ENCODE measurements around the gene NR5A2.

Gene NR5A2

DNA sequence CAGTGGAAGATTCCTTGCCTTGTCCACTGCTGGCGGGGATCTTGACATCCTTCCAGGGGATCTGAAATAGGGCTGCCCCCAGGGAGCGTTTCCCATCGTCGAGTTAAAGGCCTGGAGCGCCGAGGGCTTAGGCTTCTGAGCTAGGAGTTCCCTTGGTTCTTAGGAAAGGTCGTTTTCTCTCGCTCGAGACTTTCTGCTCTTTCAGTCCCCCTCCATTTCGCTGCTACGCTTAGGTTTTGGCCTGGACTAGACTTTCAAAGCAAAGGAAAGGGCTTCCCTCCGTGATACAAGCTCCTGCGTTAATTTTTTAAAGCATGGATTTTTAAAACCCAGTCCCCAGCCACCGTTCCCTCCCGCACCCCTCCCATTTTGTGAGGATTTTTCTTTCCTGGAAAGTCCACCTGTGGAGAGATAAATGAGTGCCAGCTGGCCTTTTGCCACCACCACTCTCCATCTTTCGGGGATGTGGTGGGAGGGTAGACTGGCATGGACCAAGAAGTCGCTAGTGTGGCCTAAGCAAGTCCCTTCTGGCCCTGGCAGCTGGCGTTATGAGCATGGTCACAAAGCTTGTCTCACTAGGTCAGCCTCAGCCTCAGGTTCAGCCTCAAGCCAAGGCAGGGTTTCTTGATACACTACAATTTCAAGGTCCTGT is 9.2 kb downstream of the NR5A2 start:
- no peak for DNase-seq

DNA sequence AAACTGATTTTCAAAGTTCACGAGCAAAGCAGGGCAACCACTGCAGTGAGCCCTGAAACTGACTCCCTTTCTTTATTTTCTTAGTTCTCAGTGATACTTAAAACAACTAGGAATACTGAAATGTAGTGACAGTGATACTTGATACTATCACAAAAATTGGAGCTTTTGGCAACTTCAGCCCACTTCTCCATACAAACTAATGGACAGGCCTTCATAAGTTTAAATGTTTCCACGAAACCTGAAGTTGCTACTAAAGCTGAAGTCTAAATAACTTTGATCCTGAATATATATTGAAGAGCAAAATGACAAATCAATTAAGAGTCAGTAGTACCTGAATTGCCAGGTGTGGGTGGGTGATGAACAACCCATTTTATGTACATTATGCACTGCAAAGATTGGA is 10.0 kb downstream of the NR5A2 start:
- DNase-seq, result no peak

DNA sequence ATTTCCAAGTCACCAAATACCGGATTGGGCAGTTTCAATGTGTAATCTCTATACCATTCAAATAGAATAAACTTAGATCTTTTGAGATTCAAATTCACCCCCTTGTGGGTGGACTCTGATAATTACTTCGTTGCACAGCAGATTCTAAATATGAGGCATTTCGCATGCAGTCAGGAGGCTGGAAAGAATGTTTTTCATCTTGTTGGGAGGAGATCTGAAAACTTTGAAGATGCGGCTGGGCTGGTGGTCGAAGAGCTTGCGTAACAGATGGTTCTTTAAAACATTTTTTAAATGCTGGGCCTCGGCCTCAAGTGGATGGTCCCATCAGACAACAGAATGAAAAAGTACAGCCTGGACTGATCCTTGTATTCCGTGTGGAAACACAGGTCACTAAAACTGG is 10.4 kb downstream of the NR5A2 start:
- DNase-seq, result no peak

DNA sequence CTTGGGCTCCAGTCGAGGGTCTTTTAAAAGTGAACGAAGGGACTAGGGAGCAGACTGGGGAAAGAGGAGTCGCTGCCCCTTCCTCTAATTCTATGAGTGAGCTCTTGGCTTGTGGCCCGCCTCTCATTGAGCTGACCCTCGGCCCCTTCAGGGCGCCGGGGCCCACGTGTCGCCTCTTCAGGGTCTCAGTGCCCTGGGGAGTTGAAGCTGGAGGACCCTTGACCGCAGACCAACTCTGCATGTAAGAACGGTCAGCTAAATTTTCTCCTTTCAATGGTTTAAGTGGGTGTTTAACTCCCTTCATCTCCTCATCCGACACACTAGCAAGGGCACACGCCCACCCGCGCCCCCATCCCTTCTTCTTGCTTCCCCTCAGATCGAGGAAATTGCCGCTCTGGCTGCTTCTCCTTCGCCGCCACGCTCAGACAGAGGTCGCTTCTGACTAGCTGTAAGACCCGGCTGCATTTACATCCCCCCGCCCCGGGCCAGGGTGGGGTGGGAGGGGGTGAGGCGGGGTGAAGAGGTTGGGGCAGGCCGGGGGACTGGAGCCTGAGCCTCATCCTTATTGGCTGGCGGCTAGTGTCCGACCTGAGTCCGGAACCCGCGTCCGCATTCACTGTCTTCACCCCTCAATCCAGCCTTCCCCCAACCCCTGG is 10.9 kb downstream of the NR5A2 start:
- DNase-seq, result no peak

DNA sequence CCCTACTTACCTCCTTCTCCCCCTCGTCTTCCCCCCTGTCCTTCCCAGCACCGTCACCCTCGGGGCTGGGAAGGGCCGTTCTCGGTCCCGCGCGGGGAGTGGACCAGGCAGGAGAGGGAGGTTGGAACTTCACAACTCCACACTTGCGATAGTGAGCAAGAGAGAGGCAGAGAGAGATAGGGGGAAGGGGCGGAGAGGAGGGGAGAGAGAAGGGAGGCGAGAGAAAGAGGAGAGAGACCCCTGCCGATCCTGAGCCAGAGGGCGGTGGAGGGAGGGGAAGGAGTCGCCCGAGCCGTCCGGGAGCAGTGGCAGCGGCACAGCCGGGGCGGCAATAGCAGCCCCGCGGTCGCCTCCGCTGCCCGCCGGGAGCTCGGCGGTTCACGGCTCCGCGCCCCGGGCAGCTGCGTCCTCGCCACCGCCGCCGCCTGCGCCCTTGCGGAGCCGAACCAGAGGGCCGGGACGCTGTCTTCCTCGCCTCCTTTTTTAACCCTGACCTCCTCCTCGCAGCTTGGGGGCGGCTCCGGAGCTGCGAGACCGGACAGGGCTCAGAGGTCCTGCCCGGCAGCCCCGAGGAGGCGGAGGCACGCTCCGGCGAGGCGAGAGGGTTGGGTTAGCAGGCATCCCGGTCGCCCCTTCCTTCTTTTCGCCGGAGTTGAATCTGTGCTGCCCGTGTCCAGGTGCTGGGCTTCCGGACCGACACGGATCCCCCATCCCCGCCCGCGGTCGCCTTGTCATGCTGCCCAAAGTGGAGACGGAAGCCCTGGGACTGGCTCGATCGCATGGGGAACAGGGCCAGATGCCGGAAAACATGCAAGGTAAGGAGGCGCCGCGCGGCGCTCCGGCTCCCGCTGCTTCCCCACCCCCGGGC is 11.7 kb downstream of the NR5A2 start:
- DNase-seq, result peak; percentile 72

DNA sequence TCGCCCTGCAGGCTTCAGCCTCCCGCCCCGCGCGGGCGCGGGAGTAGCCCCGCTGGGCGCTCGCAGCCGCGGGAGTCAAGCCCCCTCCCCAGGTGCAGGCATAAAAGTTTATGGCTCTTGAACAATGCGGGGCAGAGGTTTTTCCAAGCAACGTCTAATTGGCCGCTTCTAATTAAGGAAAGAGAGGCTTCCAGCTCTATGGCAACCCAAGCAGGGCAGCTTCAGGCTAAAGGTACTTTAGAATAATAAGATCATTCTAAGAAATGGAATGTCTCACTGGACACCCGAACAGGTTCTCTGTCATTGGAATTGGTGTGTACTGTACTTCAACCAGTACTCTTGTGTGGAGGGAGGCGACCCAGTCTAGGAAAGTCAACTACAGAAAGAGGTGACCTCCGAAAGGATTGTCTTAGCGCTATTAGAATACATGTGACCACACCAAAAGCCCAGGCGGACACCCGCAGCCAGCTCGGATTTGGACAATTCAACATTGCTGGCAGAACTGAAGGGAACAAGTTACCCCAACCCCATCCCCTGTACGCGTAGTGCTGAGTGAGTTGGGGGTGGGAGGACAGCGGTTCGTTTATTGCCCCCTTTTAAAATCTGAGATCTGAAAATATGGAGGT is 12.5 kb downstream of the NR5A2 start:
- peak; percentile 58 for DNase-seq

DNA sequence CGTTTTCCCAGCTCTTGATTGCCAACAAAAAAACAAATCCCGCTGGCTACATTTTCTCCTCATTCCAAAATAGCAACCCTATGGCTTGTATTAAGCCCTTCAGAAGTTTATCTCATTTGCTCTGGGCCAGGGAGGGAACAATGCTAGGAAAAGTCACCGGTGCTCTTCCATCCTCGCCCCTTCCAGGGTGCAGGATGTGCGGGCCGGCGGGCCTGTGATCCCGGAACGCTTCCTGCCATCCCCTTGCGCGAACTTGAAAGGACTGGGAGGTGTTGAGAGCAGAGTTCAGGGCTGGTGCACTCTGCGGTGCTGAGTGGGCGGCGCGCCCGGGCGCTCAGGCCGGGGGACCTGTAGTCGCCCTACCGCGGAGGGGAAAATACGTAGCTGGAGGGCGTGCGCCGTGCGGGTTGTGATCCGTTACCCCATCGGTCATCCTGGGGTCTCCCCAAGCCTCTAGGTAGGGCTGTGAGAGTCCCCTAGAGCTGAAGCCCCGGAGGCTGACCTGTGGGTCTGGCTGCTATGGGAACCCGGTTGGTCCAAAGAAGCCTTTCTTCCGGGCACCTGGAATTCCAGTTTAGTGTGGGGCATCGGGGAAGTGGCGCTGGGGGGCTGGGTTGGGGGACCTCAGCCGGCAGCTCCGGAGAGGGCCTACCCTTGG is 13.1 kb downstream of the NR5A2 start:
- peak; percentile 63 for DNase-seq

DNA sequence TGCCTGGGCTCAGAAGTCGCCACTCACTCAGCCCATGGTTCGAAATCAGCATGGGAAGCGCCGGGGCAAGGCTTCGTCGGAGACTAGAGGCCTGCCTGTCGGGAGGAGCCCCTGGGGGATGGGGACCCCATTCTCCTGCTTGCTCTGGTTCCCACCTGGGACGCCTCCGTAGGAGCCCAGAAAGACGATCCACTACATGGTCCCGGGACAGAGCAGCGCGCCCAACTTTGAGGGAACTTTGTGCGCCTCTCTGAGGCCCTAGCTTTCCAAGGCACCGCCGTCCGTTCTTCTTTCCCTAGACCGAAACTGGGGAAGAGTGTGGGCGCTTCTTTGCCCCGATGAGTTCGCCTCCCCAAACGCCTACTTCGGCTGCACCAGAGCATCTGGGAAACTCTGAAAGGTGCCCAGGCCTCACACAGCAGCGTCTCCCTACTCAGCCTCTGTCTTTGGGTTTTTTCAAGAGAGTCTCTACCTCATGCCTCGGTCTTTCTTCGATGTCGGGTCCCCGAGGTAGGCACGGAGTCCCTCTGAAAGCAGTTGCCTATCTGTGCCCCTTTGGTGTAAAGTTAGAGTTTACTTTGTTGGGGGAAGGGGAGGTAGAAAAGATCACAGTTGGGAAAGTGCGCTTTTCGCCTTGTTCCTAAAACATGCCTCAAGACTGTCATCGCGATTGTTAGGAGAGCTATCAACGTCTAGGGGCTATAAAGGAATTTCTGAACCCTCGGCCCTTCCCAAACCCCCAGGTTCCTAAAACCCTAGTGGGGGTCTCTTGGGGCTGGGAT is 14.0 kb downstream of the NR5A2 start:
- no peak for DNase-seq

DNA sequence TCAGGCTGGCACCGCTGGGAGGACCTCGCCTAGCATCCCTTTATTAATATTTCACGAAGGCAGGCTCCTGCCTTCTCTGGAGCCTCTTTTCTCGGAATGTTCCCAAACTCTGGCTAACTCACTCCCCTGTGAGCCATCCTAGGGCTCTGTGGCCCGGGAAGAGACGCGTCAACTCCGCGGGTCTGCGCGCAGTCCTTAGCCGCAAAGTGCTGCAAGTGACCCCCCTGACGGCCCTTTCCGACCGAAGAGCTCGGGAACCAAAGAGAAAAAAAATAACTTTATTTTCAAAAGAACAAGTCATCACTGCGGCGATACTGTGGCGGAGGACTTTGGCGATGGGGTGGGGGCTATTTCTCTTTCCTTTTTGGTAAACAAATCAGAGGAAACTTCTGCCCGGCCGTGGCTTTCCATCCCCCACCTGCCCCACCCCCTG is 14.6 kb downstream of the NR5A2 start:
- DNase-seq, result no peak

DNA sequence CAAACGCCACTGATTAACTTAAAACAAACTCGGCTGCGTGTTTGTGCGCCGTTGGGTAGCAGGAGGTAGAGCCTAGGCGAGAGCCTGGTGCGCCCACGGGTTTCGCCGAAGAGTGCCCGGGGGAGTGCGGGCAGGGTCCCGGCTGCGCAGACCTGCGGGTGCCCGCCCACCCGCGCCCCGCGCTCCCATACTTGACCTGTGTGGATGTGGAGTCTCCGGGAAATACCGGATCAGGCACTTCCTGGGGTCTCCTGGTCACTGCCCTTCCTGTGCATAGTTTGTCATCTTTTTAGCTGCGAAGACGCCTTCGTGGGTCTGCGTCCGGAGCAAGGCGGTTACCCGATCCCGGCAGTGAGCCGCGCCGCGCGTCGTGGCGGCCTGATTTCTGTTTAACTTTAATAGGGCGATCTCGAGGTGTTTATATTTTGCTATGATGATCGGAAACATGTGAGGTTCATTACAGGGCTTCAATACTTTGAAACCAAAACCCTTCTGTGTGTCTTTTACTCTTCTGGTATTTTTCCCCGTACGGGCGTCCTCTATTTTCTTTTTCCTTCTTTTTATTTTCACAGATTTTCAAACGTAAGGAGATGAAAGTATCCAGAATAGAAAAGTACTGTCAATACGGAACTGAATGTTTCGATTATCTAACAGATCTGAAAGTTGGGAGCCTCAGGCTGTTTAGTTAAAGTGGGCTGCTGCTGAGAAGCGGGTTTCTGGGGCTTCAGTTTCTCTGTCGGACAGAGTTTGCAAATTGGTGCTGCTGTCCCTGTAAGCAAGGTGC is 15.2 kb downstream of the NR5A2 start:
- DNase-seq, result no peak

DNA sequence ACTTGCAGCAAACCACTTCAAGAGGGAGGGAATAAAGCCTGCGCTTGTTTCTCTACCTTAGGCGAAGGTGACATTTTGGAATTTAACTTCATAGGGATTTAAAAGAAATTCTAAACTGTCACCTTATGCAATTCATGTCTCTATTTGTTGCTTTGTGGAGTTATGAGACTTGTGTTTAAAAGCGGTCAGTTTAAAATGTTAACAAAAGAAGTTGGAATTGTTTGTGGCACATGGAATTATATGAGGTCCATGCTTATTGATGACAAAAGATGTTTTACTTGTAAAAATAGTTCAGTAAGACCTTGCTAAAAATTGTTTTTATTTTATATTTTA is 15.8 kb downstream of the NR5A2 start:
- no peak for DNase-seq

DNA sequence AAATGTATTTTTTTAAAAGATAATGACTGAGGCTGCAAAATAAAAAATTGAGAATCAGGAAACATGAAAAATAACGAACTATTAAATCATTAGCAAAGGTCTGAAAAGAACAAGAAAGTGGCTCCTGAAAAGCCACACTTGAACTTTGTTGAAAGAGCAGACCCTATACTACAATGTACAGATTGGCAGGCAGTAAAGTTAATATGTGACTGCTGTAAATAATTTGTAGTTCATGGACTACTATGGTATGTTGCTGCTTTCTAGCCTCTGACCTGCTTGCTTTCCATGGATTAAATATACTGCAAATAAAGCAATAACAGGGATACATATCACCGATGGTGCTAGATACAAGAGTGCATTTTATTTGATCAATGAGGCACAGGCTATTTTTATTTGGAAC is 18.6 kb downstream of the NR5A2 start:
- DNase-seq, result no peak

DNA sequence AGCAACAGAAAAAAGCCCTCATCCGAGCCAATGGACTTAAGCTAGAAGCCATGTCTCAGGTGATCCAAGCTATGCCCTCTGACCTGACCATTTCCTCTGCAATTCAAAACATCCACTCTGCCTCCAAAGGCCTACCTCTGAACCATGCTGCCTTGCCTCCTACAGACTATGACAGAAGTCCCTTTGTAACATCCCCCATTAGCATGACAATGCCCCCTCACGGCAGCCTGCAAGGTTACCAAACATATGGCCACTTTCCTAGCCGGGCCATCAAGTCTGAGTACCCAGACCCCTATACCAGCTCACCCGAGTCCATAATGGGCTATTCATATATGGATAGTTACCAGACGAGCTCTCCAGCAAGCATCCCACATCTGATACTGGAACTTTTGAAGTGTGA is 20.7 kb downstream of the NR5A2 start:
- DNase-seq, result no peak

DNA sequence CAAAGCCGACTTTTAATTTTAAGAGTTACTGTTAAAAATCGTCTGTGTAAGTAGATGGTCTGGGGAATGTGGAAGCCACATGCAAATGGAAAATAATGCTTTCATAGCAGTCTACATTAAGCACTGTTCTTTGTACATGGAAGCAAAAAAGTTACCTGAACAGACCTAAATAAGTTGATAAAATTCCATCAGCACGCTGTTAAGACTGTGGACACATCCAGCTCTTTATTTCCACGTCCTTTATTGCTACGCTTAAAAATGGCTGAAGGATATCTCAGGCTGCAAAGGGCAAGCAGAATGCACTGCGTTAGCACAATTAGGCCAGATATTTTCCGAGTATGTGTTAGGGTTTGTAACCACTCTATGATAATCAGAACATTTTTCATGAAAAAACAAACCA is 22.3 kb downstream of the NR5A2 start:
- DNase-seq, result no peak

DNA sequence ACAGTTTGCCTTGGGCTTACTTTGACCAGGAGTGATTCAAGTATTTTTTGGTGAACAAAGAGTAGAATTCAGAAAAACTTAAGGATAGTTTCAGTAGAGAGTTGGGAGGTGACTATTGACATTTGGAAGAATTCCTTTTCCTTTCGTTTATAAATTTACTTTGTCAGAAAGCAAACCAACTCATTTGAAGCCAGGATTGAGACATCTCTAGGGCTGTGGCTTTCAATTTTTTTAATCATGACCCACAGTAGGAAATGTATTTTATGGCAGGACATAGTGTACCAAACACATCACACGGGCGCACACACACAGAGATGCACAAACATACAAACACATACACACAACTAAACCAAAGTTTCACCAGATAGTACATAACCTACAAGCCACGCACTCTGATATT is 24.1 kb downstream of the NR5A2 start:
- DNase-seq, result no peak

DNA sequence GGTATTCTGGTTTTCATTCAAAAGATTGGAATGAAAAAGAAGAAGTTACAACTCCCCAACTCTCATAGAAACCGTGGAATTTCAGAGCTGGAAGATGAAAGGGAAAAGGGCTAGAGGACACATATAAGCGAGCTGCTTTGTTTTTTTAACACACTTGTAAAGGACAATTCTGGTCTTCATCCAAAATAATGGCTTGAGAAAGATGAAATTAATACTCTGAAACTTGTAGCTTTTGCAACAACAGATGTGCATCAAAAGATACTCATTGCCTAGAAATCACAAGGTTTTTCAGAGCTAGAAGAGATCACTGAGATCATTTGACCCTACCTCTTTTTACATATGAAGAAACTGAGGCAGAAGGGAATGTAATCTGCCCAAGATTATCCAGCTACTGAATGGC is 25.6 kb downstream of the NR5A2 start:
- DNase-seq, result no peak

DNA sequence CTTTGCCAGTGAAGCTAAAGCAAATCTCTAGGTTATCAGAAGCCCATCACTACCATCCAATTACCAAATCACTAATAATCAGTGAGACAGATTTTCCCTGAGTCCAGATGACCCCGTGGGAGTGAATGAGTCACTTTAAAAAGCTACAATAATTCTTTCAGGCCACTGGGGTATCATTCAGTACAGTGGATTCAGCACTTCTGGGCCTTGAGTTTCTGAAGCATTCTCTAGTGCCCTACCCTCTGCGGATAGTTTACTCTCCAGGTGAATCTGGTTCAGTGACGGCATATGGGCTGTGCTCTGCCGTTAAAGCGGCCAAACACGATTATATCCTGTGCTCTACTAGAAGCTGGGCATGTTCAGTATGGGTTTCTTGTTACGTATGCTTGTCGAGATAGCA is 26.1 kb downstream of the NR5A2 start:
- DNase-seq, result no peak

DNA sequence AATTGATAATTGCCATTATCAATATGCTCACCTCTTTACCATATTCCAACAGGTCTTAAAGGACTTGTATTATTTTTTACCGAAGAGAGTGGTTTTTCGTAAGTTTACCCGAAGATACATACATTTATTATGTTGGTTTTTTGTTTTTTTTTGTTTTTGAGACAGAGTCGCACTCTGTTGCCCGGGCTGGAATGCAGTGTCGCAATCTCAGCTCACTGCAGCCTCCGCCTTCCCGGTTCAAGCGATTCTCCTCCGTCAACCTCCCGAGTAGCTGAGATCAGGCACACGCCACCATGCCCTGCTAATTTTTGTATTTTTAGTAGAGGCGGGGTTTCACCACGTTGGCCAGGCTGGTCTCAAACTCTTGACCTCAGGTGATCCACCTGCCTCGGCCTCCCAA is 30.8 kb downstream of the NR5A2 start:
- no peak for DNase-seq

DNA sequence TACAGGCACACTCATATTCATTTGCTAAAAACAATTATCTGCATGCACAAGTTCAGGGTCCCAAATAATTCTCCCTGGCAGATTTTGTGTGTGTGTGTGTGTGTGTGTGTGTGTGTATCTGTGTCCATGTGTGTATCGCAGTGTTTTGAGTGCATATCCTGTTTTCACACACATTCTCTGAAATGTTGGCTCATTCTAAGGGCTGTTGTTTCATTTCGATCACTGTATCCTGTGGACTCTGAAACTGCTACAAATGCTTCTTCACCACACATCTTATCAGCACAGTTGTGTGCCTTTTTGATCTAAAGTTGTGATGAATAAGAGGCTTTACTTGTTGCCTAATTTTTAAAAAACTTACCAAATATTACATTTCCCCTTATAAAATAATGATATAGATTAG is 34.6 kb downstream of the NR5A2 start:
- DNase-seq, result no peak

DNA sequence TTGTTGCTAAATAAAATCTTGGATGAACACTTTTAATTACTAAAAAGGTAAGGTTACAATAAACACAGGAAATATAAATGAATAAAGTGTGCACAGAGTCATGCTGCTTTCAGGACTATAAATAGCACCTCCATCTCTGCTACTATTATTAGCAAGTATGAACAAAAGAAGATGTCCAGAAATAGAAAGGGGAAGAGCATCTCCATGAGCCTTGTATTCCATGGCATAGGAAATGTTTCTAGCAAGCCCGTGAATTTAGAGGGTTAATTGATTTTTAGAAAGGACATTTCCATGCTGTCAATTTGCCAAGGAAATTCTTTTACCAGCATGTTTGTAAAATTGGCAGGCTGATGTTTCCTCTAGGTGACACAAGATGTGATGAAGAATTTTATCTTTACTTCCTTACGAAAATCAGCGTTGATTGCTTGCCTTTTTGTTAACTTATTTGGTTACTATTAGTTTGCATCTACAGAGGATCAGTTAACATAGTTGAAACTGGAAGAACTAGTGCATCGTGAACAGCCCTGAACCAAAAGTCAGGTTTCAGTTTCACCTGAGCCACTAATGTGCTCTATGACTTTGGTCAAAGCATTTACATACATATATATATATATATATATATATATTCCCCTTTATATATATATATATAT is 45.3 kb downstream of the NR5A2 start:
- DNase-seq, result no peak

DNA sequence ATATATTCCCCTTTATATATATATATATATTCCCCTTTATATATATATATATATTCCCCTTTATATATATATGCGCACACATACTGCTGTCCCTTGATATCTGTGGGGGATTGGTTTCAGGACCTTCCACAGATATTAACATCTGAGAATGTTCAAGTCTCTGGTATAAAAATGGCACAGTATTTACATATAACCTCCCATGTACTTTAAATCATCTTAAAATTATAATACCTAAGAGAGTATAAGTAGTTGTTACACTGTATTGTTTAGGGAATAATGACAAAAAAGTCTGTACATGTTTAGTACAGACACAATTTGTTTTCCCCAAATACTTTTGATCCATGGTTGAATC is 45.8 kb downstream of the NR5A2 start:
- DNase-seq, result no peak

Data from activated CD8-positive, alpha-beta memory T cell treated with anti-CD3 and anti-CD28 coated beads for 24 hours (primary cell).